Mesodermal cell (in vitro differentiated cells): Measurements from ENCODE around the gene CRY2.

ENCODE experiments used
- H3K27ac ChIP-seq: 2 replicates; pipeline ENCODE4 v1.7.0; 2013; ENCODE audit warnings: mild to moderate bottlenecking, low read depth, low read length, moderate library complexity; ENCODE audit not compliant: severe bottlenecking
- H3K36me3 ChIP-seq: 2 replicates; pipeline ENCODE4 v1.7.1; 2013; ENCODE audit warnings: mild to moderate bottlenecking, low read length, moderate library complexity; ENCODE audit not compliant: control insufficient read depth, insufficient read depth
- H3K4me1 ChIP-seq: one replicate; pipeline ENCODE4 v1.7.1; 2013; ENCODE audit warnings: mild to moderate bottlenecking, low read length; ENCODE audit not compliant: insufficient read depth, control insufficient read depth, poor library complexity, severe bottlenecking
- H3K4me3 ChIP-seq: 2 replicates; pipeline ENCODE4 v1.7.0; 2013; ENCODE audit warnings: low read length, control low read depth, mild to moderate bottlenecking; ENCODE audit not compliant: insufficient read depth, poor library complexity, severe bottlenecking; ENCODE audit errors: extremely low read depth
- H3K9me3 ChIP-seq: 2 replicates; pipeline ENCODE4 v1.7.1; 2013; ENCODE audit warnings: mild to moderate bottlenecking, low read length, moderate library complexity; ENCODE audit not compliant: control insufficient read depth
- WGBS, 2 experiments: methylation state at CpG; one replicate each; pipeline ENCODE4 v1.1.5; 2013; ENCODE audit warnings: missing lambda C conversion rate in 2 of 2; ENCODE audit not compliant: insufficient coverage in 2 of 2; 5-methylcytosine and 5-hydroxymethylcytosine counted together

Gene CRY2

GRCh38 chr11:45852018-45852711 lies 4.9 kb downstream of the CRY2 start:
- peaks cover 5% of the 10 kb centered on the region for H3K36me3 ChIP-seq
- H3K4me3 ChIP-seq, result no peak overlapping the region
- no peaks in the 10 kb centered on the region for H3K9me3 ChIP-seq
- peaks cover 15% of the 10 kb centered on the region for H3K4me1 ChIP-seq
- 0 to 10% methylated on average over 3 of the region's 4 CpGs for WGBS, 2 experiments
- no peak overlapping the region for H3K27ac ChIP-seq

DNA sequence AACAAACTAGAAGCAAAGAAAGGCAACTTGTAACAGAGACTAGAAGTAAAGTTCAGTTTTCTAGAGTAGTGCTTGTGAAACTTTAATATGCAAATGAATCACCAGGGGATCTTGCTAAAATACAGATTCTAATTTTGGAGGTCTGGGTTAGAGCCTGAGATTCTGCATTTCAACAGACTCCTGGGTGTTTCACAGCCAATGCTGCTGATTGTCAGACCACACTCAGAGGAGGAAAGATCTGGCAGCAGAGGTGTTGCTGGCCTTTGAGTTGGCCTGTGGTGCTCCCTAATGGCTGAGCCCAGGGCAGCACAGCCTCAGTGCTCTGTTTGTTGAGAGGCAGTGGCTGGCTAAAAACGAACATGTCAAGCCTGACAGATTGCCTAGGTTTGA lies 5.4 kb downstream of the CRY2 start:
- H3K36me3 ChIP-seq, result peaks cover 5% of the 10 kb centered on the region
- peaks cover 21% of the 10 kb centered on the region for H3K4me1 ChIP-seq
- no peaks in the 10 kb centered on the region for H3K9me3 ChIP-seq
- no peak overlapping the region for H3K27ac ChIP-seq
- WGBS, 2 experiments, result no CpG with 5 or more reads among the region's 1 CpG
- H3K4me3 ChIP-seq, result no peak overlapping the region

GRCh38 chr11:45853332-45854219 lies 6.3 kb downstream of the CRY2 start:
- Histone ChIP-seq H3K9me3 (no peaks in the 10 kb centered on the region), H3K4me3 (no peak overlapping the region), H3K27ac (no peak overlapping the region), H3K4me1 (peaks cover 23% of the 10 kb centered on the region), H3K36me3 (peaks cover 9% of the 10 kb centered on the region)
- 92 to 93% methylated on average over 3 to 5 of the region's 7 CpGs for WGBS, 2 experiments

GRCh38 chr11:45855308-45855707 lies 8.0 kb downstream of the CRY2 start:
- 62 to 70% methylated on average over 4 to 5 of the region's 5 CpGs for WGBS, 2 experiments
- peaks cover 25% of the 10 kb centered on the region for H3K36me3 ChIP-seq
- H3K4me3 ChIP-seq, result no peak overlapping the region
- no peaks in the 10 kb centered on the region for H3K9me3 ChIP-seq
- H3K4me1 ChIP-seq, result peaks cover 28% of the 10 kb centered on the region
- no peak overlapping the region for H3K27ac ChIP-seq

DNA sequence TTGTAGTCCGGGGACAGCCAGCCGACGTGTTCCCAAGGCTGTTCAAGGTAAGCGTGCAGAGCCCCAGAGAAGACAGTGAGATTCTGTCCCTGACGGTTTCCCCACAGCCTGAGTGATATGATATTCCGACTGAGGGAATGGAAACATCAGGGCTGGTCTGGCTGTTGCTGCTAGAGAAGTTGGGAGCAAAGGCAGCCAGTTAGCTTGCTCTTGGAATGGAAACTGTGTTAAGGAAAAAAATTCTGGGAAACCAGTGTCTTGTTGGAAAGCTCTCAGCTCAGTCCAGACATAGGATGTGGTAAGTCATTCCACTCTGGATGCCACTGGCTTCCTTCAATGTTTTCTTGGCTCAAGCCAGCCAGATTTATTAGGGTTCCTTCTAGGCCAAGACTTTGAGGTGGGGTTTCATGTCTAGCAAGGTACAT lies 8.8 kb downstream of the CRY2 start:
- no peak overlapping the region for H3K27ac ChIP-seq
- no peaks in the 10 kb centered on the region for H3K9me3 ChIP-seq
- H3K36me3 ChIP-seq, result peaks cover 32% of the 10 kb centered on the region
- WGBS, 2 experiments, result 92 to 96% methylated on average over 5 to 6 of the region's 6 CpGs
- H3K4me3 ChIP-seq, result no peak overlapping the region
- peaks cover 28% of the 10 kb centered on the region for H3K4me1 ChIP-seq

DNA sequence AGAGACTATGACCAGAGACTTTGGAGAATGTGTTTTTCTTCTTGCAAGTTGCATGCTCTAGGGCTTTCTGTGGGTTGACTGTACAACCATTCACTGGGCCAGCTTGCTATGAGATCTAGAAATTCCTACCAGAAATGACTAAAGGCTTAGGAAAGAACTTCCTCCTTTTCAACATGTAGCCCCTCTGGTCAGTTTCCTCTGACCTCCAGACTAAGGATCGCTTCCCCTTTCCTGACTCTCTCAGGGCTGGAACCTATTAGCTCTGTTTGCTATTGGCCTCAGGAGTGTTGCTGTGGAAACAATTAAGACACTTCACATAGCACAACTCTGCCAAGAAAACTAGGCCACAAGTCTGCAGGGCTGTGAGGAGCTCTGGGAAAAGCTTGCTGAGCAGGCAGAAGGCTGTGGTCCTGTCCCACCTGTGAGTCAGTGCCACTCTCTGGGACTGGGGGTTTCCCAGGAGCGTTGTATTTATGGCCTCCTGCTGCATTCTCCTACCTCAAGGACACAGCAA lies 10.7 kb downstream of the CRY2 start:
- WGBS, 2 experiments, result 36 to 70% methylated on average over 1 of the region's 2 CpGs
- Histone ChIP-seq H3K27ac (peak overlapping the region; percentile 50), H3K9me3 (no peaks in the 10 kb centered on the region), H3K4me3 (no peak overlapping the region), H3K36me3 (peaks cover 51% of the 10 kb centered on the region), H3K4me1 (peaks cover 28% of the 10 kb centered on the region)

GRCh38 chr11:45858751-45859398 lies 11.6 kb downstream of the CRY2 start:
- H3K27ac ChIP-seq, result peak overlapping the region; percentile 50
- H3K9me3 ChIP-seq, result no peaks in the 10 kb centered on the region
- H3K4me1 ChIP-seq, result peaks cover 28% of the 10 kb centered on the region
- H3K4me3 ChIP-seq, result no peak overlapping the region
- peaks cover 60% of the 10 kb centered on the region for H3K36me3 ChIP-seq
- WGBS, 2 experiments, result 77 to 100% methylated on average over 3 of the region's 5 CpGs

GRCh38 chr11:45859661-45860140 lies 12.4 kb downstream of the CRY2 start:
- Histone ChIP-seq H3K9me3 (no peaks in the 10 kb centered on the region), H3K4me1 (peaks cover 25% of the 10 kb centered on the region), H3K36me3 (peaks cover 63% of the 10 kb centered on the region), H3K27ac (peak overlapping the region; percentile 24), H3K4me3 (no peak overlapping the region)
- 39 to 51% methylated on average over 4 to 6 of the region's 12 CpGs for WGBS, 2 experiments

DNA sequence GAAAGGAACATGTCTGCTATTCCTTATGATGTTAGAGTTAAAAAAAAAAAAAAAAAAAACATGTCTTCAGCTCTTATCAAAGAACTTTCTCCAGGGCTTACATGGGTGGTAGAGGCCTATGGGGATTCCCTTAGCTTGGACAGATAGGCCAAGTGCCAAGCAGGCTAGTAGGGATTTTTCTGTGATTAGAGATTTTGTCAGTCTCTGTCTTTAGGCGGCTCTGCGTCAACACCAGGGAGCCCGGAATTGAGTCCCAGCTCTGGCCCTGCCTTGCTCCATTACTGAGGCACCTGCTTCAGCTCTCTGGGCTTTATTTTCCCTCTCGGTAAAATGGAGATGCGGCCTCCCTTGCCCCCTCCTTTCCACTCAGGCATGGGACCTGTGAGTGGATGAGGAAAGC lies 13.1 kb downstream of the CRY2 start:
- Histone ChIP-seq H3K36me3 (peaks cover 64% of the 10 kb centered on the region), H3K27ac (no peak overlapping the region)

DNA sequence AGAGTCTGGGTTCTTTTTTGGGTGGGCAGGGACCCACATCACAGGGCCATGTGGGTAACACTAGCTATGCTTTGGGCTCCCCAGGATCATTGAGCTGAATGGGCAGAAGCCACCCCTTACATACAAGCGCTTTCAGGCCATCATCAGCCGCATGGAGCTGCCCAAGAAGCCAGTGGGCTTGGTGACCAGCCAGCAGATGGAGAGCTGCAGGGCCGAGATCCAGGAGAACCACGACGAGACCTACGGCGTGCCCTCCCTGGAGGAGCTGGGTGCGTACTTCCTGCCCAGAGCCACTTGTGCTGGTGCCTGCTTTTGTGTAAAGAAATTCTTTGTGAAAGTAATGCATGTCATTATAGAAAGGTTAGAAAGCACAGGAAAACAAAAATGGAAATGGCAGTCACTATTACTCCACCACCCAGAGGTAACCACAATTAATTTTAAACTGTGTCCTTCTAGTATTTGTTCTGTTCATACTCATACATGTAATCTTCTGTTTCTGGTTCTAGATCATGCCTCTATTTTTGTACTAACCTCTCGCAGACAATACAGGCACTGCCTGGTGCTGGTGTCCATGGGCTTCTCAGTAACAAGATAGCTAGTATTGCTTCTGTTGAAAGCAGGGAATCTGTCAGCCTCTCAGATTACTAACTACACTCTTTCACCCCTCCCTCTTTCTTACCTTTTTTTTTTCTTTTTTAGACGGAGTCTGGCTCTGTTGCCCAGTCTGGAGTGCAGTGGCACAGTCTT lies 13.7 kb downstream of the CRY2 start:
- peaks cover 67% of the 10 kb centered on the region for H3K36me3 ChIP-seq
- H3K4me1 ChIP-seq, result peaks cover 25% of the 10 kb centered on the region
- WGBS, 2 experiments, result 93 to 95% methylated on average over 9 to 10 of the region's 10 CpGs
- H3K27ac ChIP-seq, result no peak overlapping the region
- no peaks in the 10 kb centered on the region for H3K9me3 ChIP-seq
- no peak overlapping the region for H3K4me3 ChIP-seq

More for the DNA sequence above, 13.1 kb downstream of the CRY2 start:
- WGBS, 2 experiments, result 97 to 100% methylated on average over 3 of the region's 5 CpGs
- H3K4me1 ChIP-seq, result peaks cover 25% of the 10 kb centered on the region
- H3K9me3 ChIP-seq, result no peaks in the 10 kb centered on the region
- no peak overlapping the region for H3K4me3 ChIP-seq
